Astrocyte of the cerebellum (primary cell): ENCODE data around the gene CMC4.

Experiments
- DNase-seq: peaks from one replicate; pipeline ENCODE4 v3.0.0-alpha.2; 2011; ENCODE audit warnings: low read depth
- H3K4me3 ChIP-seq: 2 replicates; pipeline ENCODE4 v1.5.1; 2011; ENCODE audit warnings: mild to moderate bottlenecking, low read depth, low read length, moderate library complexity
- CTCF ChIP-seq: IDR thresholded peaks from 2 replicates; pipeline ENCODE4 v1.5.1; 2012; ENCODE audit warnings: low read length, low read depth, moderate library complexity, mild to moderate bottlenecking; ENCODE audit errors: missing control alignments
- in situ Hi-C: cut with HindIII; loops from 2 replicates; pipeline ENCODE4 v1.10.0; 2017; ENCODE audit warnings: low sequenced_read_pairs

CMC4 gene

GRCh38 chrX:155026727-155027508, 44.0 kb downstream of the CMC4 start, which contains the start of gene FUNDC2:
TSS of gene FUNDC2 (plus strand) at chrX:155026844. CDS start at chrX:155026939, 95 bp downstream.
- in situ Hi-C loops, result no loop called here
- peak within 1 kb of the TSS; percentile 69 for H3K4me3 ChIP-seq
- TF ChIP-seq CTCF, result no peak
- peak; percentile 76 for DNase-seq

GRCh38 chrX:155026420-155026726, 44.6 kb downstream of the CMC4 start:
- DNase-seq, result no peak
- H3K4me3 ChIP-seq, result peak overlapping the region; percentile 69
- no peak for TF ChIP-seq CTCF
- in situ Hi-C loops, result no loop called here

GRCh38 chrX:155023907-155024833, 46.8 kb downstream of the CMC4 start:
- in situ Hi-C loops, result no loop called here
- no peak overlapping the region for H3K4me3 ChIP-seq
- no peak for DNase-seq
- TF ChIP-seq CTCF, result no peak

GRCh38 chrX:155022585-155022984, 48.4 kb downstream of the CMC4 start, which contains the start of gene F8:
TSS of gene F8 (minus strand) at chrX:155022723. CDS start at chrX:155022552, 171 bp downstream.
- H3K4me3 ChIP-seq, result no peak within 1 kb of the TSS
- no peak for TF ChIP-seq CTCF
- in situ Hi-C loops, result no loop called here
- no peak for DNase-seq

GRCh38 chrX:155020591-155020990, 50.3 kb downstream of the CMC4 start:
- TF ChIP-seq CTCF, result no peak
- no peak for DNase-seq
- H3K4me3 ChIP-seq, result no peak overlapping the region
- in situ Hi-C loops, result no loop called here
